Measurements from ENCODE around the gene SERGEF.

Gene SERGEF

DNA sequence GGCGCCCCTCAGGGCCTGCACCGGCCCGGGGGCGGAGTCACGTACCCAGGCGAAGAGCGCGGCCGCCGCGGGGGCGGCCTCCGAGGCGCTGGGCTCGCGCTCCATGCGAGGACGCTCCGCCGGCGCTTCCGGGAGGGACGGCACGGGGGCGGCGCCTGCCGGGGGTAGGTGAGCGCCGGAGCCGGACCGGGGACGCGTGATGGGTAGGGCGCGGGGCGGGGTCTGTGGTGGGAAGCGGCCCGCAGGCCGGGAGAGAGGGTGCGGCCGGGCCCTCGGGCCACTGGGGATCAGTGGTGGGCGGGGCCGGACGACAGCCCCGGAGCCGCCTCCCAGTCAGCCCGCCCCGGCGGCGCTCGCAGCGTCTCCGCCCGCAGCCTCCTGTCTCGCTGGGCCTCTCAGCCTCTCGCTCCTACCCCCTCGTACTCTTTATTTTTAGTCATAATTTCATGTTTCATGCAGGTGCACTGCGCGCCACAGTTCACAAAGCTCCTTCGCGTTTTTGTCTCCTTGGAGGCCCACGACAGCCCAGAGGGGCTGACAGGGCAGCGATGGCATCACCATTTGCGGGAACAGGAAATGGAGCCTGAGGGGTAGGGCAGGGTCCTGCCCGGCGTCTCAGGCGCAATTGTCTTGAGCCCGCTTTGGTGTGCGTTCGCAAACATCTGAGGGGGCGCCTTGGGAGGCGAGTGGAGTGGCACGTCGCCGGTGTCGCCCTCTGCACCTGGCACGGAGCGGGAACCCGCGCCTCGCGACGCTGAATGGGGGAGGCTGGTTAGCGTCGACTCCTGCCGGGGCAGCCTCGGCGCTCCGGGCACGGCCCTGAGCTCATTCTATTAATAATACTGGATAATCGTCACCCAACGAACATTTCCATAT, at the start of gene SERGEF:
Gene SERGEF, minus strand, starts transcription at position 142 of the 876 bp plus-strand sequence. Its CDS starts 37 bp downstream, at position 105.
- DNase-seq = peak; percentile 90

- DNase-seq = no peak
Measured at GRCh38 chr11:18061351-18061750, 48.5 kb upstream of the SERGEF start.

GRCh38 chr11:18056561-18057181, 43.8 kb upstream of the SERGEF start:
- DNase-seq = no peak

- DNase-seq = no peak
Measured at GRCh38 chr11:18054511-18055103, 41.8 kb upstream of the SERGEF start.

DNA sequence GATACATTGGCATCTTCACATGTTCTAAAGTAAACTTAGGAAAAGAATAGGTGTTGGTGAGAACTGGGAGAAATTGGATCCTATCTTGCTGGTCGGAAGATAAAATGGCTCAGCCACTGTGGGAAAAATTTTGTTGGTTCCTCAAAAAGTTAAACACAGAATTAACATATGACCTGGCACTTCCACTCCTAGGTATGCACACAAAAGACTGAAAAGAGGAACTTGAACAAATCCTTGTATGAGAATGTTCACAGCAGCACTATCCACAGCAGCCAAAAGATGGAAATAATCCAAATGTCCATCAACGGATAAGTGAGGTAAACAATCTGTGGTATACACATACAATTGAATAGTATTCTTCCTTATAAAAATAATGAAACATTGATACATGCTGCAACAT, 38.0 kb upstream of the SERGEF start:
- no peak for DNase-seq

DNA sequence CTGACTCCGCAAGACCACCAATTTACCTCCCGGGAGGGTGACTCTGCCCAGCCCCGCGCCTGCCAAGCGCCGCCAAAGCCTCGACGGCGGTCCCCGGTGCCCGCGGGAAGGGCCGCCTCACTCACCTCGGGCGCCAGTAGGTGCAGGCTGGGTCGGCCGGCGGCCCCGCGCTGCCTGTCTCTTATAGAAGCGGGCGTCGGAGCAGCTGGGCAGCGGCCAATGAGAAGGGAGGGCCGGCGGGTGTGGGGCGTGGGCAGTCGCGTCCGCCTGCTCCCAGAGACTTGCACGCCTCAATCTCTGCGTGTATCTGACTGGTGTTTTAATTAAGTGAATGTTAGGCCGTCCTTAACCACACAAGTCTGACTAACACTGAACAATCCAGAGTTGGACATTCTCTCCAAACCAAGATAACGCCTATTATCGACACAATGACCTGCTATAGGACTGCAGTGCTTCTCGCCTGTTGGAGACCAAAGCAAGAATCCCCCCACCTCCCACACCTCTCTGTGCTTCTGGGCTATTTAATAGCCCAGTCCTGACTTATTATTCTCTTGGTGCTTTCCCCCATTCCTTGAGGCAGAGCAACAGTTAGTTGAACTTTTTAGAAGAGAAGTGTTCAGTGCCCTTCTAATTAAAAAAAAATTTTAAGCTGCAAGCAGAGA, 33.4 kb upstream of the SERGEF start, which contains the start of gene TPH1:
Gene TPH1, minus strand, starts transcription at position 154 of the 662 bp plus-strand sequence. CDS start 5,507 bp downstream, outside the sequence.
- DNase-seq = no peak

GRCh38 chr11:18036456-18036855, 23.6 kb upstream of the SERGEF start:
- DNase-seq = no peak

DNA sequence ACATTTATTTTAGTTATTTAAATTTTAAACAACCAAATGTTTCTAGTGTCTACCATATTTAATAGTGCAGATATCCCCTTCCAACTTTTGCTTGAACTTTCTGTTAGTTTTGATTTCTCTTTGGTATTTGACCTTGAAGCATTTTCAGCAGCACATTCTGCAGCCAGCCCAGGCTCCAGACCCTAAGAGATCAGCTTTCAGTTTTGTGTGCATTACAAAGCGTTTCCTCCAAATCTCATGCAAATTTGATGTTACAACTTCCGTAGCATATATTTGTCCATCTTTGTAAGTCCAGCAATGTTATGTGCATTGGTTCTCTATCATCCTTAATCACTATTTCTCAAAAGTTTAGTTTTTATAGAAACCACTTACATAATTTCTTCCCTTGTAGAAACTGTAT, 14.6 kb upstream of the SERGEF start:
- no peak for DNase-seq

DNA sequence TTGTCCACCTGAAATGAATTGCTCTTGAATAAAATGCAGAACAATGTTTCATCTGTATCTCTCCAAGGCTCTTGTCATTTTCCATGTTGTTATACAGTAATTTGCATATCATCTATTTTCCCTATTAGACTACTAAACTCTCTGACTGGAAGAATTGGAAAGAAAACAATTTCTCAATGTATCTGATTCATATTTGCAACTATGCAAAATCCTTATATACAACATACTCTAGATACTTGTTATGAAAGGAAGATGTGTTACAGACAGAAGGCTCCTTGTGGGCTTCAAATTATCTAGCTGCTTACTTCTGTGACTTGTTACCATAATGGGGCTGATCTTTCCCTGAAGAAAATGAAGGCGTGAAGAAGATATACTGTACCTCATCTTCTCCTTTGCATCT, 9.6 kb upstream of the SERGEF start:
- DNase-seq = no peak

- DNase-seq = no peak
Measured at GRCh38 chr11:18019650-18020049, 6.8 kb upstream of the SERGEF start.

DNA sequence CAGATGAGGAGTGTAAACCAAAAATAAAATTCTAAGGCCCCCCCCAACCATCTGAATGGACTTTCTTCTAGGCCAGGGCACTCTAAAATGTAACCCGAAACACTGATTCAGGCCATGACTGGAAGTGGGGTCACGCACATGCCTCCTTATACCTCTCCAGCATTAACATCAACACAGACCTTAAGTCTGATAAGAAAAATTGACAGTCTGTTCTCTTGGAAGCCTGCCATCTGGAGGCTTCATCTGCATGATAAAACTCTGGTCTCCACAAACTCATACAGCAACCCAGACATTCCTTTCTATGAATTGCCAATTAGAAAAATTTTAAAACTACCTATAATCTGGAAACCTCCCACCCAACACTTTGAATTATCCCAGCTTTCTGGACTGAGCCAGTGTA, 3.9 kb upstream of the SERGEF start:
- no peak for DNase-seq

- no peak for DNase-seq
Measured at GRCh38 chr11:18014876-18015275, 2.0 kb upstream of the SERGEF start.

- DNase-seq = no peak
Measured at GRCh38 chr11:18013790-18014507, 1.1 kb upstream of the SERGEF start.

GRCh38 chr11:18012122-18012905, 533 bp downstream of the SERGEF start:
- no peak for DNase-seq

DNA sequence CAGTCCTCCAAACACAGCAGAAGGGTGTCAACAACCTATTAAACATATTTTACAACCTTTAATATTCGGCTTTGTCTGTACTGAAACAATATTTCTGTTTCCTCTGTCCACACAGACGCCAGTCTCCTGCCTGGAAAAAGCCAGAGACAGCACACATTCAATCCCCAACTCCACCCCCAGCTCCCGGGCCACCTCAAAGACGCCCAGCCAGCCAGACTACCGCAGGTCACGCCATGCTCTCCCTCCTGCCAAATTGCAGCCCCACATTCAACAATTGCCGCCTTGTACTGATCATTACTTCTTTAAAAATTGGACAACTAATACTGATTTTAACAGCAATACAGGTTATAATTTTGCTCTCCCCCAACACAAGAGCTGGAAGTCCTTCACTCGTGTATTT, 1.2 kb downstream of the SERGEF start:
- no peak for DNase-seq

DNA sequence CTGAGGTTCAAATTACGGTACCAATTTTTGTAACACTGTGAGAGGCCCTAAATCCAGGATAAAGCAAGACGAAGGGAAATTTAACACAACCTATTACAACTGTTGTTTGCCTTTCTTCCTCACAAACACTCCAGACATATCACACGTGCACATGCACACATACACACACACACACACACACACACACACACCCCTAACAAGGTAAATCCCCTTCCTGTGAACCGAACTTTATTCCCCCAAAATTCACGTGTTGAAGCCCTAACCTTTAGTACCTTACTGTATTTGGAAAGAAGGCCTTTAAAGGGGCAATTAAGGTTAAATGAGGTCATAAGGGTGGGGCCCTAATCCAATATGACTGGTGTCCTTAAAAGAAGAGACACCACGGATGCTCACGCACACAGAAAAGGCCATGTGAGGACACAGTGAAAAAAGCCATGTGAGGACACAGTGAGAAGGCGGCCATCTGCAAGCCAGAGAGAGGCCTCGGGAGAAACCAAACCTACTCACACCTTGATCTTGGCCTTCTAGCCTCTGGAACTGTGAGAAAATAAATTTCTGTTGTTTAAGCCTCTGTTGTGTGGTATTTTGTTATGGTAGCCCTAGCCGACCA, 1.8 kb downstream of the SERGEF start:
- DNase-seq = no peak

DNA sequence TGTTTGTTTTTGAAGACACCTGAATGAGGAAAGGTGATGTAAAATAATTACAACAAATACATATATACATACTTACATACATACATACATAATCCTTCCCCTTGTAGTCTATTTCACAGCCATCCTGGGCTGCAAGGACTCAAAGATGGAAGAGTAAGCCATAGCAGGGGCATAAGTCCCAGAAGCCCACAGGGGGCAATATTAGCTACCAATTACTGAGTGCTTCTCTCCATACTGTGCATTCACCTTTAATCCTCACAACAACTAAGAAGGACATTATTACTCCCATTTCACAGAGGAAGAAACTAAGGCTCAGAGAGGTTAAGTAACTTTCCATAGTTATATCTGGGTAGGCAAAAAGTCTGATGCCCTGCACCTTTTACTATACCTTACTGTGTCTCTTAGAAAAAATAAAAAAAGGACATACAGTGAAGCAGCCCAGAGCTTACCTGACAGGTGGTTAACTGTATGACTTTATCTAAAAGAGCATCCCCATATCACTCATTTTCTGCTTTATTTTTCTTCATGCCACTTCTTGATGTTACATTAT, 2.7 kb downstream of the SERGEF start:
- DNase-seq = no peak

DNA sequence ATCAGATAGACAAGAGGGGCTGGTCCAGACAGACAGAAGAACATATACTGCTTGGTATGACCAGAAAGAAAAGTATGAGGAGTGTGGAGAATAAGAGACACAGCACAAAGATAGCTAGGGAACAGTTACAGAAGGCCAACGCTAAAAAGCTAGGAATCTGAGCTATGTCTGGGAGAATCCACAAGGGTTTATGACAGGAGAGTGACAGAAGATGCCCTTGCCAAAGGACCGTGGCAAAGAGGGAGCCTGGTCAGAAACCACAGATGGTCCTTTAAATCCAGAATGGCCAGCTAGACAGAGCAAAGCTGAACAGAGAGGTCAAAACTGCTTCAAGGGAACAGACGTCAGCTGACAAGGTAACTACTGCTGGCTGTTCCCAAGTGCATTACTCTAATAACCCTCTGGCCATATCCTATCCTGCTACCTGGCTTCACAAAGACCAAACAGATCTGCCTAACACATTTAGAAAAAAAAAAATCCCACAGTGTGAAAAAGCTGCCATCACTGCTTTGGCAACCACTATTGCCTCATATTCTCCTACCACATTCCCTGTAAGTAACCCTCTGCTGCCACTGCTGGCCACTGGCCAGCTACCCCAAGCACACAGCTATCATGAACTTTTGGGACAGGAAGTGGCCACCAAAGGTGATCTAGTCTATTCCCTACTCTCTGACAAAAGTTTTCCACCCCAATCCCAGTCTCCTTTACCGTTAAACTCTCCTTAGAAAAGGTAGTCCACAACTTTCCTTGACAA, 7.3 kb downstream of the SERGEF start:
- no peak for DNase-seq

DNA sequence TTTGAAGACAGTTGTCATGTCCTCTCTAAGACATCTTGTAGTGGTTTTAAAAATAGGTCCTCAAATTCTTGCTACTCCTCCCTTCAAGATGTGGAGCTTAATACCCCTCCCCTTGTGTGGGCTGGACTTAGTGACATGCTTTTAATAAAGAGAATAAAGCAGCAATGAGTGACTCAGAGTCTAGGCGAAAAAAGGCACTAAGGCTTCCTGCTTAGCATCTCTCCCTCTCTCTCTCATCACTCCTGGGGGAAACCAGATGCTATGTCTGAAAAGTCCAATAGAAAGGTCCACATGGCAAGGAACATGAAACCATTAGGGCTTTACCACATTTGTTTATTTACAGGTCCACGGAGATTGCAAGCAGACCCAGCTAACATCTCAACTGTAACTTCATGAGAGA, 11.7 kb downstream of the SERGEF start:
- no peak for DNase-seq

DNA sequence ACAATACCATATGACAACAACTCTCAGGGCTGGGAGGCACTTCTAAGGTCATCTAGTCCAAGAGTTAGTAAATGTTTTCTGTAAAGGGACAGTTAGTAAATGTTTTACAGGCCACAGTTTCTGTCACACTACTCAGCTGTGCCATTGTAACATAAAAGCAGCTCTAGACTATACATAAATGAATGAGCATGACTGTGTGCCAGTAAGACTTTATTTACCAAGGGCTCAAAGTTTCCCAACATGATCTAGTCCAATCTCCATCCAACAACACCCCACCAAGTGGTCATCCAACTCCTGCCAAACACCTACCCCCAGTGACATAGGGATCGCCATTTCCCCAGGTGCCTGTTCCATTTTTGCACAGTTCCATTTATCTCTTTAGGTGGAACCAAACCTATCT, 12.1 kb downstream of the SERGEF start:
- no peak for DNase-seq

All from activated CD4-positive, alpha-beta T cell treated with anti-CD3 and anti-CD28 coated beads, Interleukin-2, amount 50 U/mL, for 1 hour (primary cell).